WTC11 (cell line): ENCODE results near the gene KRTAP1-4. TPM values are rescaled to one million over a fixed set of nuclear protein-coding genes. Genes with fewer than 3 reads are reported as not detected.
A peak's percentile ranks its signal among the peaks of the same experiment; 100 is the strongest.

Source experiments
- ATAC-seq: fragments of 200-7000 bp; cut with Tn5 transposase; 2 replicates; pipeline ENCODE4 v1.10.0; 2021; ENCODE audit warnings: mild to moderate bottlenecking, moderate library complexity
- CTCF ChIA-PET: fragments of 300-600 bp; sonication (Branson Sonifier 250); formaldehyde crosslinking; loops from one replicate; lab custom pipeline; 2021; ENCODE audit warnings: antibody characterized with exemption; lab: Charles Lee
- POLR2A ChIA-PET: fragments of 350-600 bp; sonication (Branson Sonifier 250); formaldehyde crosslinking; loops from one replicate; lab custom pipeline; 2021; ENCODE audit warnings: antibody characterized with exemption; lab: Charles Lee
- DNase-seq: peaks from one replicate; pipeline ENCODE4 v3.0.0; 2021; ENCODE audit warnings: low spot score
- H3K27ac Mint-ChIP-seq: 2 replicates; pipeline ENCODE4 v1.8.0; 2021; ENCODE audit warnings: mixed read lengths
- H3K27me3 Mint-ChIP-seq: 2 replicates; pipeline ENCODE4 v1.8.0; 2021; ENCODE audit warnings: low read depth, mild to moderate bottlenecking, moderate library complexity, mixed read lengths
- H3K36me3 Mint-ChIP-seq: 2 replicates; pipeline ENCODE4 v1.8.0; 2021; ENCODE audit warnings: mixed read lengths
- H3K4me1 Mint-ChIP-seq: 2 replicates; pipeline ENCODE4 v1.8.0; 2022; ENCODE audit warnings: mixed read lengths
- H3K4me3 Mint-ChIP-seq: 2 replicates; pipeline ENCODE4 v1.8.0; 2021; ENCODE audit warnings: mild to moderate bottlenecking, moderate library complexity, mixed read lengths
- H3K9me3 Mint-ChIP-seq: 2 replicates; pipeline ENCODE4 v1.8.0; 2021; ENCODE audit warnings: mixed read lengths
- ATF1 ChIP-seq: sonication (generic); formaldehyde crosslinking; IDR thresholded peaks from 2 replicates; pipeline ENCODE4 v1.8.1; 2023; ENCODE audit warnings: mild to moderate bottlenecking, moderate library complexity, missing genetic modification reagents
- ATF6 ChIP-seq: sonication (generic); formaldehyde crosslinking; IDR thresholded peaks from 2 replicates; pipeline ENCODE4 v1.8.1; 2023; ENCODE audit warnings: mild to moderate bottlenecking, missing genetic modification reagents
- NFATC4 ChIP-seq: fragments of 250-450 bp; sonication (Bioruptor Pico); IDR thresholded peaks from 2 replicates; pipeline ENCODE4 v1.9.0; 2021; ENCODE audit warnings: mild to moderate bottlenecking
- NFE2L1 ChIP-seq: sonication (generic); formaldehyde crosslinking; IDR thresholded peaks from 2 replicates; pipeline ENCODE4 v1.8.1; 2023; ENCODE audit warnings: missing genetic modification reagents
- NFYB ChIP-seq: sonication (generic); formaldehyde crosslinking; conservative IDR thresholded peaks from 2 replicates; pipeline ENCODE4 v1.8.0; 2022; ENCODE audit warnings: low read depth, missing genetic modification reagents
- NR1H2 ChIP-seq: sonication (generic); formaldehyde crosslinking; IDR thresholded peaks from 2 replicates; pipeline ENCODE4 v1.9.0; 2021; ENCODE audit warnings: mild to moderate bottlenecking, moderate library complexity, missing genetic modification reagents
- RORB ChIP-seq: fragments of 250-450 bp; sonication (Bioruptor Pico); IDR thresholded peaks from 2 replicates; pipeline ENCODE4 v1.9.0; 2021; ENCODE audit warnings: mild to moderate bottlenecking
- SMAD4 ChIP-seq: sonication (generic); formaldehyde crosslinking; IDR thresholded peaks from 2 replicates; pipeline ENCODE4 v1.8.0; 2022; ENCODE audit warnings: mild to moderate bottlenecking, missing genetic modification reagents
- SP1 ChIP-seq: sonication (generic); formaldehyde crosslinking; conservative IDR thresholded peaks from 2 replicates; pipeline ENCODE4 v1.8.1; 2022; ENCODE audit warnings: missing genetic modification reagents
- total RNA-seq: library from RNA; stranded (reverse); gene quantifications from 3 replicates; pipeline ENCODE4 v1.2.3, GENCODE V29; 2021
- TF ChIP-seq, protein P1 (sequence below): sonication (generic); formaldehyde crosslinking; IDR thresholded peaks from 2 replicates; pipeline ENCODE4 v1.8.1; 2023; ENCODE audit warnings: mild to moderate bottlenecking, moderate library complexity, missing genetic modification reagents

KRTAP1-4 gene
- total RNA-seq, 1 experiment from 2014 or later, result not detected

GRCh38 chr17:40980596-40980995 is 49.4 kb downstream of the KRTAP1-4 start:
- Mint-ChIP-seq H3K4me1 (peaks cover 15% of the 10 kb centered on the region), H3K27ac (no peak overlapping the region), H3K9me3 (no peaks in the 10 kb centered on the region), H3K27me3 (no peaks in the 10 kb centered on the region), H3K36me3 (no peaks in the 10 kb centered on the region), H3K4me3 (no peak overlapping the region)
- CTCF ChIA-PET, result interaction anchor here (1.2 kb wide), 1 partner anchor 117 kb away, joined by 3 read pairs; no protein-coding TSS in a partner anchor
- no peak for ATAC-seq
- DNase-seq, result no peak
- TF ChIP-seq NFYB (no peak), RORB (no peak), NR1H2 (CRISPR knock-in tag) (no peak), NFE2L1 (CRISPR knock-in tag) (no peak), ATF6 (CRISPR knock-in tag) (no peak), SMAD4 (no peak)
- POLR2A ChIA-PET, result no interaction called here

DNA sequence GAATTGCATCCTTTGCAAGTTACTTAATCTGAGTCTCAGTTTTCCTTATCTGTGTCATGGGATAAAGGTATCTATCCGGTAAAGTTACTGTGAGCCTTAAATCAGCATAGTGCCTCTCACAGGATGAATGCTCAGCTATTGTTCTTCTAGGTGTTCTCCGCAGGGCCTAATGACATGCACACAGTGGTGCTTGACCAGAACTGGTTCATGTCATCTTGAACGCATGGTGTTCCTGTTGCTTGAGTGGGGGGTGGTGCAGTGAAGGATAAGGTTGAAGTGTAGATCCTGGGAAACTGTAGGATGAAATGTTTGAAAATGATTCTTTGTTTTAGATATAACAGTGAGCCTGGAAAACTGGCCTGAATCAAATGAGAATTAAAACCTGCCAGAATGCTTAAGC is 49.9 kb downstream of the KRTAP1-4 start:
- H3K27ac Mint-ChIP-seq, result no peak overlapping the region; the same call in 1 of the 2 replicates

More for the DNA sequence above, 49.9 kb downstream of the KRTAP1-4 start:
- H3K36me3 Mint-ChIP-seq, result no peaks in the 10 kb centered on the region
- H3K4me1 Mint-ChIP-seq, result peaks cover 15% of the 10 kb centered on the region
- H3K9me3 Mint-ChIP-seq, result no peaks in the 10 kb centered on the region
- no peak overlapping the region for H3K4me3 Mint-ChIP-seq
- CTCF ChIA-PET, result interaction anchor here (0.6 to 1.2 kb wide), 2 partner anchors 117 to 1140 kb away, joined by 3 read pairs; no protein-coding TSS in a partner anchor
- H3K27me3 Mint-ChIP-seq, result no peaks in the 10 kb centered on the region
- POLR2A ChIA-PET, result no interaction called here
- peak; percentile 67 for ATAC-seq
- TF ChIP-seq ATF1 (CRISPR knock-in tag), result no peak
- no peak for TF ChIP-seq NFATC4 (CRISPR knock-in tag)
- TF ChIP-seq SP1, result no peak
- TF ChIP-seq, protein P1, sequence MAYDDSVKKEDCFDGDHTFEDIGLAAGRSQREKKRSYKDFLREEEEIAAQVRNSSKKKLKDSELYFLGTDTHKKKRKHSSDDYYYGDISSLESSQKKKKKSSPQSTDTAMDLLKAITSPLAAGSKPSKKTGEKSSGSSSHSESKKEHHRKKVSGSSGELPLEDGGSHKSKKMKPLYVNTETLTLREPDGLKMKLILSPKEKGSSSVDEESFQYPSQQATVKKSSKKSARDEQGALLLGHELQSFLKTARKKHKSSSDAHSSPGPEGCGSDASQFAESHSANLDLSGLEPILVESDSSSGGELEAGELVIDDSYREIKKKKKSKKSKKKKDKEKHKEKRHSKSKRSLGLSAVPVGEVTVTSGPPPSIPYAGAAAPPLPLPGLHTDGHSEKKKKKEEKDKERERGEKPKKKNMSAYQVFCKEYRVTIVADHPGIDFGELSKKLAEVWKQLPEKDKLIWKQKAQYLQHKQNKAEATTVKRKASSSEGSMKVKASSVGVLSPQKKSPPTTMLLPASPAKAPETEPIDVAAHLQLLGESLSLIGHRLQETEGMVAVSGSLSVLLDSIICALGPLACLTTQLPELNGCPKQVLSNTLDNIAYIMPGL (CRISPR knock-in tag), result no peak
- DNase-seq, result no peak

Other genes starting within 250 kb of the KRTAP1-4 start
- not detected in 3 replicates for gene KRT27, start 247.6 kb downstream of the KRTAP1-4 start, total RNA-seq
- gene KRT28, start 230.2 kb downstream of the KRTAP1-4 start, total RNA-seq, result not detected in 3 replicates
- 23.2 to 27.6 TPM (median 24.2 TPM) in 3 replicates for gene KRT10, start 207.6 kb downstream of the KRTAP1-4 start, total RNA-seq
- not detected in 3 replicates for gene KRT12, start 163.0 kb downstream of the KRTAP1-4 start, total RNA-seq
- 0.21 to 0.42 TPM (median 0.30 TPM) in 3 replicates for gene KRT20, start 145.0 kb downstream of the KRTAP1-4 start, total RNA-seq
- not detected in 3 replicates for gene KRT23, start 92.5 kb downstream of the KRTAP1-4 start, total RNA-seq
- not detected in 3 replicates for gene KRT39, start 63.2 kb downstream of the KRTAP1-4 start, total RNA-seq
- not detected in 3 replicates for gene KRT40, start 45.9 kb downstream of the KRTAP1-4 start, total RNA-seq
- not detected in 3 replicates for gene KRTAP3-3, start 36.0 kb downstream of the KRTAP1-4 start, total RNA-seq
- not detected in 3 replicates for gene KRTAP3-2, start 30.3 kb downstream of the KRTAP1-4 start, total RNA-seq
- not detected in 3 replicates for gene KRTAP3-1, start 21.1 kb downstream of the KRTAP1-4 start, total RNA-seq
- not detected in 3 replicates for gene KRTAP1-5, start 3.0 kb downstream of the KRTAP1-4 start, total RNA-seq
- not detected in 3 replicates for gene KRTAP1-3, start 4.7 kb upstream of the KRTAP1-4 start, total RNA-seq
- not detected in 3 replicates for gene KRTAP1-1, start 11.3 kb upstream of the KRTAP1-4 start, total RNA-seq
- gene KRTAP2-1, start 17.1 kb upstream of the KRTAP1-4 start, total RNA-seq, result not detected in 3 replicates
- not detected in 3 replicates for gene KRTAP2-2, start 25.0 kb upstream of the KRTAP1-4 start, total RNA-seq
- not detected in 3 replicates for gene KRTAP2-3, start 29.9 kb upstream of the KRTAP1-4 start, total RNA-seq
- gene KRTAP2-4, start 35.7 kb upstream of the KRTAP1-4 start, total RNA-seq, result not detected in 3 replicates
- not detected in 3 replicates for gene KRTAP4-7, start 54.0 kb upstream of the KRTAP1-4 start, total RNA-seq
- gene KRTAP4-8, start 67.9 kb upstream of the KRTAP1-4 start, total RNA-seq, result not detected in 3 replicates
- not detected in 3 replicates for gene KRTAP4-16, start 72.0 kb upstream of the KRTAP1-4 start, total RNA-seq
- not detected in 3 replicates for gene KRTAP4-9, start 75.2 kb upstream of the KRTAP1-4 start, total RNA-seq
- not detected in 3 replicates for gene KRTAP4-11, start 88.2 kb upstream of the KRTAP1-4 start, total RNA-seq
- gene KRTAP4-12, start 94.0 kb upstream of the KRTAP1-4 start, total RNA-seq, result not detected in 3 replicates
- not detected in 3 replicates for gene KRTAP4-6, start 110.3 kb upstream of the KRTAP1-4 start, total RNA-seq
- gene KRTAP4-5, start 119.6 kb upstream of the KRTAP1-4 start, total RNA-seq, result not detected in 3 replicates
- not detected in 3 replicates for gene KRTAP4-4, start 130.6 kb upstream of the KRTAP1-4 start, total RNA-seq
- not detected in 3 replicates for gene KRTAP4-3, start 138.0 kb upstream of the KRTAP1-4 start, total RNA-seq
- gene KRTAP4-2, start 148.0 kb upstream of the KRTAP1-4 start, total RNA-seq, result not detected in 3 replicates
- gene KRTAP4-1, start 154.7 kb upstream of the KRTAP1-4 start, total RNA-seq, result not detected in 3 replicates
- gene KRTAP9-1, start 159.7 kb upstream of the KRTAP1-4 start, total RNA-seq, result not detected in 3 replicates
- not detected in 3 replicates for gene KRTAP9-2, start 196.5 kb upstream of the KRTAP1-4 start, total RNA-seq
- gene KRTAP9-3, start 202.3 kb upstream of the KRTAP1-4 start, total RNA-seq, result not detected in 3 replicates
- not detected in 3 replicates for gene KRTAP9-8, start 207.8 kb upstream of the KRTAP1-4 start, total RNA-seq
- gene KRTAP9-4, start 219.5 kb upstream of the KRTAP1-4 start, total RNA-seq, result not detected in 3 replicates
- gene KRTAP9-9, start 225.2 kb upstream of the KRTAP1-4 start, total RNA-seq, result not detected in 3 replicates
- gene KRTAP9-6, start 235.2 kb upstream of the KRTAP1-4 start, total RNA-seq, result not detected in 3 replicates
- gene KRTAP9-7, start 245.5 kb upstream of the KRTAP1-4 start, total RNA-seq, result not detected in 3 replicates